Dedifferentiated amniotic fluid mesenchymal stem cell (primary cell): ENCODE data around the gene MOV10.
A peak's percentile ranks its signal among the peaks of the same experiment; 100 is the strongest.
"Not testable (repeated sequence)": the region's sequence is repeated elsewhere in the genome, so short reads cannot be mapped to it uniquely, and the experiment has no call there.

ENCODE experiments used
- DNase-seq: peaks from one replicate; pipeline ENCODE4 v3.0.0-alpha.2; 2016; ENCODE audit errors: extremely low spot score

Gene MOV10

DNA sequence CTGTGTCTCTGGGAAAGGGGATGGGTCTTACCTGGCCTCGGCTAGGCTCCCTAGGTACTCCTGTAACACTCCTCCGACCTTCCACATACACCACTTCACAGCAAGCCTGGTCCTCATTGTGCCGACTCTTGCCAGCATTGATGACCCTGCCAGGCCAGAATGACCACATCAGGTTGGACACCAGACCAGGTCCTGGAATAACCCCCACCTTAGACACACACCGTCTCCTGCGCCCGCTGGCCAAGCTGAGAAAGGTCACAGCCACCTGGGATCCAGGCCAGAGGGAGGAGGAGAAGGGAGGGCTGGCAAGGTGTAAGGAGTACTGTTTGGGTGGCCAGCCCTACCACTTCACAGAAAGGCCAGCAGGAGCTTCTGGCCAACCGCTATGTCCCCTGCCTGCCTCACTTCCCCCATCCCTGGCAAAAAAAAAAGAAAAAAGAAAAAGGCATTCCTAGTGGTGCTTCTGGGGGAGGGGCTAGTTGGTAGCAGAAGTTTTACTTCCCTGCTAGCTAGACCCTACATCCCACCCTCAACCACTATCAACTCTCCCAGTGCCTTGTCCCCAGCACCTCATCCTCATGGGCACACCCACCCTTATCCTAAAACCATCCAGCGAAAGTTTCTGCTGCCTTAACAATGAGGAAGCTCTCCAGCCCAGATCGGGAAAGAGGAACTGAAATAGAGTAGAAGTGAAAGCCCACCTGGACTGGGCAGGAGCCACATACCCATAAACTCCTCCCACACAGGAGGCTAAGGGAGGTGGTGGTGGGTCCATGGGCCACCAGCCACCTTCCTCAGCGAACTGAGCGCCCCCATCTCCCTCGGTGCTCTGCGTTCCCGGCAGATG lies 39.2 kb downstream of the MOV10 start:
- DNase-seq, result no peak

DNA sequence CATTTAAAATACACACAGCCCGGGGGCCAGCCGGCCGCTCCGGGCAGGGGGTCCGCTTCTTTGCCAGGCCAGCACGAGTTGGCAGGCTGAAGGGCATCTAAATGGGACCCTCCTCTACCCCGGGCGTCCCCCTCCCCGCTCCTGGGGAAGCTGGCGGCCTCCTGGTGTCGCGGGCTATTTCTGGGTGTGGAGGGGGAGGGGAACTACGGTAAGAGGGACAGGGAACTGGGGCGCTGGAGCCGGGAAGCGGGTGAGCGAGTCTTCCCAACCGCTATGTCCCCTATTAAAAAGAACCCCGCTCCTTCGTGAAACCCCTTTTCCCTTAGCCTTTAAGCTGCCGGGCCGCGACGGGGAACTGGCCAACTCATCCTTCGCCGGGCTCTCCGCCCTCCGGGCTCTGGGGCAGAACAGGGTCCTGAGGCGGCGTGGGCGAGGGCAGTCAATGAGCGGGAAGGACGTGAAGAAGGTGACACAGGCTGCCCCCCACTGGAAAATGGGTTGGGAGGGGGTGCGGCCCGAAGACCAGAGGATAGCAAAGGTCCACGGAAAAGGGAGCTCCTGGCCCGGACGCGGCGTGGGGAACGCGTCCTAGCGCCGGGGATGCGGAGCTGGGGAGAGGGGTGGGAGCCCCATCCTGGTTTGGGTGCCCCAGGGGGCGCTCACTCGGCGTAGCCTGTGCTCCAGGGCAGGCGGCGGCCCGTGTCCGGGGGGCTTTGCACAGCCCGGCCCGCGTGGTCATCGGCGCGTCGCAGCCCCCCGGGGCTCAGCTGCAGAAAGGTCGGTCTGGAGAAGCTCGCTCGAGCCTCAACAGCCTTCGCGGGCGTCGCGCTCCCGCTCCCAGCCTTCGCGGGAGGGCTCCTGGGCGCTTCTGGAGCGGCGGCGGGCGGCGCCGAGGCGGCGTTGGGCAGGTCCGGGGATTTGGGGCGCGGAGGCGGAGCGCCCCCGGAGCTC lies 40.1 kb downstream of the MOV10 start:
- DNase-seq, result no peak

DNA sequence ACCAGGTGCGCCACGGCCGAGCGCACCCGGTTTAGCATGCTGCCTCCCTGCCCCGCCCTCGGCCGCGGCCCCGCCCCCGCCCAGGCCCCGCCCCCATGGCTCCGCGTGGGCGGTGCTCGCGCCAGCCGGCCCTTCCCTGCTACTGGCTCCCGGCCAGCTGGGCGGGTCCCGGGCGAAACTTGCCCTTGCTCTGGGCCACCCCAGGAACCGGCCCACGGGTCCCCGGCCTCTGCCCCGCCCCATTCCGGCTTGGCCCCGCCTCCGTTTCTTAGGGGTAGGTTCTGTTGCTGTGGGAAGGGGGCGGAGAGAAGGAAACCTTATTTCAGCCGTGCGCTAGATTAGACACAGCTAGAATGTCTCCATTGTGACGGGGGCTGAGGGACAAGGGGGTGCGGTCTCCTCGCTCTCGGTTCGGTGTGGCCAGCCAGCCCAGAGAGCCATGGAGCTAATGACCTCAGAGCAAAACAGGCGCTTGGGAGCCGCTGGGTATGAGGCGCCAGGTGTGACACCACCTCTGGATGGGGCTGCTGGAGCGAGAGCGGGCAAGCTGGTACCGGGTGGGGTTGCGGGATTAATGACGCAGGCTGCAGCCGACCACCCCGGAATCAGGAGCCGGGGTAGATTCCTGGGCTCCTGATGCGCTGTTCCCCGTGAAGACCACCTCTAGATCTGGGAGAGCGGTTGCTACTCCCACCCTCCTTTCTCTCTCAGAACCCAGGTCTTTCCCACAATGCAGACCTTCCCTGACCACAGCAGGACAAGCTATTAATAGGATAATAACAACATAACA lies 41.0 kb downstream of the MOV10 start, which contains the start of gene PPM1J:
Gene PPM1J, minus strand, starts transcription at position 69 of the 790 bp plus-strand sequence. Its CDS starts 31 bp downstream, at position 38.
- peak; percentile 73 for DNase-seq

DNA sequence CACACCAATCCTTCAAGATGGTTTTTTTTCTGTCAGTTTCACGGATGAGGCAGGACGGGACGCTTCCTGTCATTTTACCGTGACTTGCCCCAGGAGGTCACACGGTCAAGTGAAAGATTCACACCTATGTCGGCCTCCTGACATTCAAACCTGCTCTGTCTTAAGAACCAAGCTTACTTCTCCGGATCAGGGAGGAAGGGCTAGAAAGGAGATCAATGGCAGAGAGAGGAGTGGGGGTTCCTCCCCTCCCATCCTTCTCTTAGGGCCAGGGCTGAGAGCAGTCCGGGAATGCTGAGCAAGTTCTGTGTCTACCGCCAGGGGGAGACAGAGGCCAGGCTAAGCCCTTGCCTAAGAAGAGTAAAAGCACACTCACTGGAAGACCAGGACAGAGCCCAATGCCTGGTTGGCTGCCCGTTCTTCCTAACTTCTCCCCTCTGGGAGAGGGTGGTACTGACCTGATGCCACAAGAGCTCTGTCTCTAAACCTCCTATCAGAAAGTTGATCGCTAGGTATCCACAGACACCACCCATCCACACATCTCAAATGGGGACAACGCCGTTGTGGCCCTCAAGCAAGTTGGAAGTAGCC lies 41.8 kb downstream of the MOV10 start:
- peak; percentile 93 for DNase-seq

DNA sequence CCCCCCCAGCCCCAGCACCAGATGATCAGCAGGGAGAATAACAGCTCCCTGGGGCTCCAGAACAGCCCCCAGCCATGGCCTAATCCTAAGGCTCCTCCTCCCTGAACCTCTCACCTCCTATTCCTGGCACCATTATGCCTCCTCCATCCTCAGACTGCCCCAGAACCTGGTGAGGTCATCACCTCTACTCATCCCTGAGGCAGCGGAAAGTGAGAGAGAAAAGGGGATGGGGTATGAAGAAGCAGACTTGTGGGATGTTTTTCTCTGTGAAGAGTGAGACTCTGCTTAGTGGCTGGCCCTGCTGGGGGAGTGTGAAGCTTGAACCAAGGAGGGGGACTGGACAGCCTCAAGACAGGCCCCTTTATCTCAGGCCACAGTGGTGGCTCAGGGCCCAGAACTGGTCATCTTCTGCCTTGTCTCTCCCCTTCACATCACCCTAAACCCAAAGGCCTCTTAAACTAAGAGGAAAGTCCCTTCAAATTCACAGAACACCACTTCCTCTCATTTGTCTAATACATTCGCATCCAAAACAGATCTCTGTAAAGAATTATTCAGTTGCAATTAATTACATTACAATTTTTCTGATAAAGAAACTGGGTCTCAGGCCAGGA lies 42.9 kb downstream of the MOV10 start:
- DNase-seq, result no peak

DNA sequence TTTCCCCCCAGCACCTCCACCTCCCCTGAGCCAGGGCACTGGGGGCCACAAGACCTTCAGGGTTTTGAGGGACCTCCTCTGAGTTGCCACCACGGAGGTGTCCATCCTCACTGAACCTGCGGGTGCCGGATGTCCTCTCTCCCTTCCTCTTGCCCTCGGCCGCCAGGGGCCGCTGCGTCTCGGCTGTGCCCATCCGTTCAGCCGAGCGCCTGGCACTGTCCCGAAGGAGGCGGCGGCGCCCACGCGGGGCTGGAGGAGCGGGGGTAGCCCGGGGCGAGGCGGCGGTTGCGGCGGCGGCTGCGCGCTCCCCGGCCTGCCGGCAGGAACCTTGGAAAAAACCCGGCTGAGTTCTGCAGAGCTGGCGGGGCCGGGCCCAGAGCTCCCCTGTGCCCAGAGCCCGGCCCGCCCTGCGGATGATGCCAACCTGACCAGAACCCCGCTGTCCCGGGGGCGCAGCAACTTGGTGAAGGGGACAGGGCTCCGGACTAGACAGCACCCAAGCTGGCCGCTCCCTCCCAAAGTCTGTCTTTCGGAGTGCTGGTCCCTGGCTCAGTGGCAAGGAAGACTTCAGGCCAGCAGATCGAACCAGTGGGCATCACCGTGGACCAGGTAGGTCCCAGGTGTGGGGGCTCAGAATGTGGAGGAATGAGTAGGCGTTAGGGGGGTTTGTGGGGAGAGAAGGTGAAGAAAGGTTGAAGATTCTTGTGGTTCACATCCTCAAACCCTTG lies 44.4 kb downstream of the MOV10 start:
- peak; percentile 59 for DNase-seq

DNA sequence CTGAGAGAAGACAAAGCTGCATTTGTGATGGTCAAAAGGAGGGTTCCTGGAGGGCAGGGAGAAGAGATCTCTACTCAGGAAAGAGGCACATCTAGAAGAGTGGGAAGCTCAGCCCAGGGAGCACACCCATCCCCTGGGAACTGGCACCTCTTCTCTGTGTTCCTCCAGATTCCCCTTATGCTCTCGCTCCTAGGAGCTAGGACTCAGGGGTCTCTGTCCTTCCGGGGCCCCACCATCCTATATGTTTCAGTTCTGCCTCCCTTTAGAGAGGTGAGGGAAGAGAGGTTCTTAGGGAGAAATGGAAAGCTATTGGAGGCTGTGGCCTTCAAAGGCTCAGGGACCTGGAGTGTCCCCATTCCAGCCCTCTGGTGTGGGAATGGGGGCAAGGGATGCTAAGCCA lies 45.2 kb downstream of the MOV10 start:
- DNase-seq, result no peak

DNA sequence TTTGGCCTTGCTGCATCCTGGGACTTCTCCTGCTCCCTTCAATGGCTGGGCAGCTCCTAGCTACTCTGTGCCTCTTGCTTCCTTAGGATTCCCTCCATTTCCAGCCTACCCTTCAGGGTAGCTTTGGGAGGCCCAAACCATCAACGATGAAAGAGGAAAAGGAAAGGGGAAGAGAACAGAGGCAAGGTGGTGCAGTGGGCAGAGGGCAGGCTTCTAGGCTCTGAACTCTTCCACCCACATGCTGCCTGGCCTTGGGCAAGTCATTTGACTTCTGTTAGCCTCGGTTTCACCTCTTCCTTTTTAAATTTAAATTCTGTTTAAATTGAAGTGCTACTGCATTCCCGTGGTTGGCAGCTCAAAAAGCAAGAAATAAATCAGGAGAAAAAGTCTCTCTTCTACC lies 46.3 kb downstream of the MOV10 start:
- no peak for DNase-seq

DNA sequence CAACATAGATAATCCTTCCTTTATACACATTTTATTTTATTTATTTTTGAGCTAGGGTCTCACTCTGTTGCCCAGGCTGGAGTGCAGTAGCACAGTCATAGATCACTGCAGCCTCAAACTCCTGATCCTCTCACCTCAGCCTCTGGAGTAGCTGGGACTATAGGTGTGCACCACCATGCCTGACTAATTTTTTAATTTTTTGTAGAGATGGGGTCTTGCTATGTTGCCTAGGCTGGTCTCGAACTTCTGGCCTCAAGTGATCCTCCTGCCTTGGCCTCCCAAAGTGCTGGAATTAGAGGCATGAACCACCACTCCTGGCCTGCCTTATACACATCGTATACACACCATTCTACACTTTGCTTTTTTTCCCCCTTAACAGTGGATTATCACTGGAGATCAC lies 46.8 kb downstream of the MOV10 start:
- DNase-seq, result not testable (repeated sequence)

DNA sequence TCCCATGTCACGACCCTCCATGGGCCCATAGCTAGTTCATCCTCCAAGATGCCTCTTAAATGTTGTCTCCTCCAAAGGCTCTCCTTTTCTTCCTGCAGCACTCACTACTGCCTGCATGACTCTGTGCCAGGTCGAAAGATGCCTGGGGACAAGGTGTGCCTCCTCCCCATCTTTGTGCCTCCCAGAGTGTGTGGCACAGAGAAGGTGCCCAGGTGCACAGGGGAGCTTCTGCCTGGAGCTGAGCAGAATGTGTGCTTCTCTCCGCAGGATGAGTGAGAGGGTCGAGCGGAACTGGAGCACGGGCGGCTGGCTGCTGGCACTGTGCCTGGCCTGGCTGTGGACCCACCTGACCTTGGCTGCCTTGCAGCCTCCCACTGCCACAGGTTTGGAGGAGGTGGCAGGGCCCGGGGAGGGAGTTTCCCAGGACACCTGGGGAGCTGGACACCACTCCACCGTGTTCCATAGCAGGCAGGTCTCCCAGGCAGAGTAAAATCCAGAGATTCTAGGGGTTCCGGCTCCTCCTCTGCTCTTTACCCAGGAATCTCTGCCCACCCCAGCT lies 47.6 kb downstream of the MOV10 start:
- DNase-seq, result no peak

DNA sequence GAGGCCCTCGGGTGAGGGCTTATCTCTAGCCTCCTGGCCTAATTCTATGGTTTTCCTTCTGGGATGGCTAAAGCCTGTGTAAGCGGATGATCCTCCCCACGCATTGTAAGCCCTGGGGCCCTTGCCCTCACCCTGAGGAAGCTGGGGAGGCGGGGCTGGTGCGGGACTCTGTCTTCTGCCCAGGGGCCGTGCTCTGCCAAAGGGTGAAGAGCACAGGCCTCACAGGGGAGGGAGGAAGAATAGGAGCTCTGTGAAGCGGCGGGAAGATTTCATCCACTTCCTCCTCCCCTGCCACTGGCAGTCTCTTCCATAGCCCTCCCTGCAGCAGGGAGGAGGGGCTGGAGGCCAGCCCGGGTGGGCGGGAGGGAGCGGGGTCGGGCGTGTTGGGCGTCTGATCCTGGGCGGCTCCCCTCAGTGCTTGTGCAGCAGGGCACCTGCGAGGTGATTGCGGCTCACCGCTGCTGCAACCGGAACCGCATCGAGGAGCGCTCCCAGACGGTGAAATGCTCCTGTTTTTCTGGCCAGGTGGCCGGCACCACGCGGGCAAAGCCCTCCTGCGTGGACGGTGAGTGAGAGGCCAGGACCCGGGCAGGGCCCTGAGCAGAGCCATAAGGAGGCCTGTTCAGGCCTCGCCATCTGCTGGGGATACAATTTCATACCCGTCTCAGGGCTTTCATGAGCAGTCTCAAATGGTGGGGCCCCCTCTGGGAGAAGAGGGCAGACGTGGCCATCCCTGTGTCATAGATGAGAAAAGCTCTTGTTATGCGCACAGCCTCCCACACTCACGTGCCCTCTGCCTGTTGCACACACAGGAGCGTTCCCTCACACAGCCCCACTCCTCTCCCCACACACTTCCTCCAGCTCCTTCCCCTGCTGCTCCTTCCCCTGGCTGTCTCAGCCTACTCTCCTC lies 48.4 kb downstream of the MOV10 start:
- DNase-seq, result no peak

DNA sequence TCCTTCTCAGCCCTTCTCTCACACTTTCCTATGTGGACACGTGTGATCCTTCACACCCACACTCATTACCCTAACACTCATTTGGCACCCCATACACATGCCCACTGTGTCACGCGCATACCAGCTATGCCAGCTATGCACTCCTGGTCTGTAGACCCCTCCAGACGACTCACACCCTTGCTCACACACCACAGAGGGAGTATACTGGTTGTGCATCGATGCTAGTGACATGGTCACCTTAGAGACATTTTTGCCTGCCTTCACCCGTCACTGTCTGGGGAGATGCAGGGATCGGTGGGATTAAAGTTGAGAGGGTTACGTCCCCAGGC lies 49.0 kb downstream of the MOV10 start:
- DNase-seq, result no peak

DNA sequence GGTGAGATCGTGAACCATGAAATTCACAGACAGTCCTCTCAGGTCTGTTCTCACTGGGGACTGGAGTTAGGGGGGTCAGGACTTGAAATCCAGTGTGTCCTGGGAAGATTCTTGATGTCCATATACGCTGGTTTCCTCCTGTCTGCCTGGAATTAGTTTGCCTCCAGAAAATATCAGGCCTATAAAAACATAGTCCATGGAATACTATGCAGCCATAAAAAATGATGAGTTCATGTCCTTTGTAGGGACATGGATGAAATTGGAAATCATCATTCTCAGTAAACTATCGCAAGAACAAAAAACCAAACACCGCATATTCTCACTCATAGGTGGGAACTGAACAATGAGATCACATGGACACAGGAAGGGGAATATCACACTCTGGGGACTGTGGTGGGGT lies 49.8 kb downstream of the MOV10 start:
- not testable (repeated sequence) for DNase-seq

DNA sequence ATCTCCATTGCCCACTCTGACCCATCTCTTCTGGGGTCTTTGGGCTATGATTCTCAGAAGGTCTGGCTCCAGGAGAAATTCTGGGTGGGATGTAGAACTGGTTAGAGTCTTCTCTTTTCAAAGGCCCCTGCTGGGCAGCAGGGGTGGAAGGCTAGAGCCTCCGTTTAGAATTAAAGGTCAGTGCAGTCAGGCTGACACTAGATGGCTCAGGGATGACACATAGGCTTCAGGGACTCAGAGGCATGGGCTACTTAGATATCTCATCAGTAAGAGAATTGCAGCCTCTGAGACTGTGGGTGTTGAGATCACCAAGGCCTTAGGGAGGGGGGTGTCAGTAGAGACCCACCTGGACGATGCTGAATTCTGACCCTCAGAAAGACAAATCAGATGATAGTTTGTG lies 53.3 kb downstream of the MOV10 start:
- DNase-seq, result no peak

DNA sequence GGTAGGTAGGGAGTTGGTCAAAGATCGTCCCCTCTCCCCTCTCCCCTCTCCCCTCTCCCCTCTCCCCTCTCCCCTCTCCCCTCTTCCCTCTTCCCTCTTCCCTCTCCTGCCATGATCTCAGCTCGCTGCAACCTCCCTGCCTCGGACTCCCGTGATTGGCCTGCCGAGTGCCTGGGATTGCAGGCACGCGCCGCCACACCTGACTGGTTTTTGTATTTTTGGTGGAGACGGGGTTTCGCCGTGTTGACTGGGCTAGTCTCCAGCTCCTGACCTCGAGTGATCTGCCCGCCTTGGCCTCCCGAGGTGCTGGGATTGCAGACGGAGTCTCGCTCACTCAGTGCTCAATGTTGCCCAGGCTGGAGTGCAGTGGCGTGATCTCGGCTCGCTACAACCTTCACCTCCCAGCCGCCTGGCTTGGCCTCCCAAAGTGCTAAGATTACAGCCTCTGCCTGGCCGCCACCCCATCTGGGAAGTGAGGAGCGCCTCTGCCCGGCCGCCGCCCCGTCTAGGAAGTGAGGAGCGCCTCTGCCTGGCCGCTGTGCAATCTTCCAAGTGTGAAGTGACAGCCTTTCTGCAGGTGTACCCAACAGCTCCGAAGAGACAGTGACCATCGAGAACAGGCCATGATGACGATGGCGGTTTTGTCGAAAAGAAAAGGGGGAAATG lies 54.0 kb downstream of the MOV10 start:
- DNase-seq, result not testable (repeated sequence)

DNA sequence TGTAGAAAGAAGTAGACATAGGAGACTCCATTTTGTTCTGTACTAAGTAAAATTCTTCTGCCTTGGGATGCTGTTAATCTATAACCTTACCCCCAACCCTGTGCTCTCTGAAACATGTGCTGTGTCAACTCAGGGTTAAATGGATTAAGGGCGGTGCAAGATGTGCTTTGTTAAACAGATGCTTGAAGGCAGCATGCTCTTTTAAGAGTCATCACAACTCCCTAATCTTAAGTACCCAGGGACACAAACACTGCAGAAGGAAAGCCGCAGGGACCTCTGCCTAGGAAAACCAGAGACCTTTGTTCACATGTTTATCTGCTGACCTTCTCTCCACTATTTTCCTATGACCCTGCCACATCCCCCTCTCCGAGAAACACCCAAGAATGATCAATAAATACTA lies 54.6 kb downstream of the MOV10 start:
- not testable (repeated sequence) for DNase-seq

DNA sequence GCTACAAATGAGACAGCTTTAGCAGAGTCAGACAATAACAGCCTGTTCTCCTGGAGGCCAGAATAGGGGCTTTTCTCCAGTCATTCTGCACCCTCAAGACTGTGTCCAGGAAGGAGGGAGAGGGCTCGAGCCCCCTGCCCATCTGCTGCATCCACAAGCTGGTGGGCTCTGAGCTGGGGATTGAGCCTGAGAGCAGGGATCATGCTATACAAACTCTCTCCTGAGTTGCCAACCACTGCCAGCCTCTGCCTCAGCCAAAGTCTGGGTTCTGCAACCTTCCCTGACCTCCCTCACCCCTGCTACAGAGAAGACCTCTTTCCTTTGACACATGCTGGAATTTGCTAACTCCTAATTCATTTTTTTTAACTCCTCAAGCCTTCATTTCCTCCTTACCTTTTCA lies 55.5 kb downstream of the MOV10 start:
- DNase-seq, result no peak

DNA sequence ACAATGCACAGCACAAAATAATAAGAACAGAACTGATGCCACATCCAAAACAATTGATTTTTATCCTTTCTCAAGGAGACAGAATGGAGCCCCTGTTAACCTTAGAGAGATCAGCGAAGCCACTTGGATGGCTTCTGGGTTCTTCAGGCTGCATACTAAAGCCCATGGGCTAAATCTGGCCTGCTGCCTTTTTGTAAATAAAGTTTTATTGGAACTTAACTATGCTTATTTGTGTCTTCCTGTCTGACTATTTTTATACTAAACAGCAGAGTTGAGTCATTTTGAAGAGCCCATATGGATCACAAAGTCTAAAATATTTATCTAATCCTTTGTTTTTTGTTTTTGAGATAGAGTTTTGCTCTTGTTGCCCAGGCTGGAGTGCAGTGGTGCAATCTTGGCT lies 57.0 kb downstream of the MOV10 start:
- no peak for DNase-seq
